M059J (cell line): ENCODE results near the gene PDE4A. TPM values are rescaled to one million over a fixed set of nuclear protein-coding genes. Genes with fewer than 3 reads are reported as not detected.
"Not testable (repeated sequence)": the region's sequence is repeated elsewhere in the genome, so short reads cannot be mapped to it uniquely, and the experiment has no call there.

ENCODE experiments used
- DNase-seq: peaks from one replicate; pipeline ENCODE4 v3.0.0-alpha.2; 2012; ENCODE audit warnings: low read depth
- total RNA-seq: library from RNA; depleted of rRNA; stranded (reverse); fragments of >200 nt; shearing (Covaris generic); gene quantifications from 2 replicates; pipeline ENCODE4 v1.2.3, GENCODE V29; 2014

Gene PDE4A
- total RNA-seq, 1 experiment from 2014 or later = 2.3 TPM

- DNase-seq = peak; percentile 82
These were observed 3.8 kb downstream of the PDE4A start for GRCh38 chr19:10424011-10424637.

- no peak for DNase-seq
These were observed 6.8 kb downstream of the PDE4A start for GRCh38 chr19:10427169-10427568.

GRCh38 chr19:10428996-10429381 is 8.7 kb downstream of the PDE4A start:
- DNase-seq = no peak

GRCh38 chr19:10430505-10431253 is 10.3 kb downstream of the PDE4A start:
- peak; percentile 37 for DNase-seq

GRCh38 chr19:10431254-10431942 is 11.1 kb downstream of the PDE4A start:
- peak; percentile 50 for DNase-seq

- peak; percentile 34 for DNase-seq
These were observed 11.8 kb downstream of the PDE4A start for GRCh38 chr19:10431943-10432735.

- no peak for DNase-seq
These were observed 12.4 kb downstream of the PDE4A start for GRCh38 chr19:10432736-10433130.

GRCh38 chr19:10433131-10433536 is 12.8 kb downstream of the PDE4A start:
- DNase-seq = peak; percentile 22

GRCh38 chr19:10439588-10439987 is 19.2 kb downstream of the PDE4A start:
- DNase-seq = no peak

- DNase-seq = no peak
These were observed 22.4 kb downstream of the PDE4A start for GRCh38 chr19:10442698-10443097.

- DNase-seq = no peak
These were observed 28.7 kb downstream of the PDE4A start for GRCh38 chr19:10449037-10449436.

GRCh38 chr19:10450191-10450852 is 30.0 kb downstream of the PDE4A start:
- no peak for DNase-seq

GRCh38 chr19:10450853-10451609 is 30.7 kb downstream of the PDE4A start:
- DNase-seq = no peak

GRCh38 chr19:10452726-10453618 is 32.6 kb downstream of the PDE4A start:
- DNase-seq = no peak

GRCh38 chr19:10453852-10454251 is 33.5 kb downstream of the PDE4A start:
- no peak for DNase-seq

- DNase-seq = peak; percentile 22
These were observed 33.9 kb downstream of the PDE4A start for GRCh38 chr19:10454267-10454666.

- not testable (repeated sequence) for DNase-seq
These were observed 38.4 kb downstream of the PDE4A start for GRCh38 chr19:10458733-10459132.

- no peak for DNase-seq
These were observed 40.3 kb downstream of the PDE4A start for GRCh38 chr19:10460714-10461046.

- DNase-seq = peak; percentile 88
These were observed 41.0 kb downstream of the PDE4A start for GRCh38 chr19:10461047-10461949.
